ENCODE measurements around the gene GAN.

DNA sequence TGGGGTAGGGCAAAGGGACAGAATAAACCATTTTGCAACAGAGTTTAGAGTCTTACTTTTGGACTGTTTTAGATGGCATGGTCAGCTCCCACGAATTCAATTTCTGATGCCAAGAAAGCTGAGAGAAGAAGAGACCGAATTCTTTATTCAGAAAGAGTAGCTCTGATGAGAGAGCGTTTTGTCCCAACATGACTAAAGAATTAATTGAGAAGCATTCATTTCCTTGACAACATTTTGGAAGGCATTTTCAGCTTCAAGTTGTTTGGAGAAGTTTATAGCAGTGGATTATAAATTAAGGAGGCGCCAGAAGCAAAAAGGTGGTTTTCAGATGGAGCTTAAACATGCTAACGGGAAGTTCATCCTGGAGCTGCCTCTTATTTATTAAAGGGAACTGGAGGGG lies 12.2 kb downstream of the GAN start:
- TF ChIP-seq, protein P1, sequence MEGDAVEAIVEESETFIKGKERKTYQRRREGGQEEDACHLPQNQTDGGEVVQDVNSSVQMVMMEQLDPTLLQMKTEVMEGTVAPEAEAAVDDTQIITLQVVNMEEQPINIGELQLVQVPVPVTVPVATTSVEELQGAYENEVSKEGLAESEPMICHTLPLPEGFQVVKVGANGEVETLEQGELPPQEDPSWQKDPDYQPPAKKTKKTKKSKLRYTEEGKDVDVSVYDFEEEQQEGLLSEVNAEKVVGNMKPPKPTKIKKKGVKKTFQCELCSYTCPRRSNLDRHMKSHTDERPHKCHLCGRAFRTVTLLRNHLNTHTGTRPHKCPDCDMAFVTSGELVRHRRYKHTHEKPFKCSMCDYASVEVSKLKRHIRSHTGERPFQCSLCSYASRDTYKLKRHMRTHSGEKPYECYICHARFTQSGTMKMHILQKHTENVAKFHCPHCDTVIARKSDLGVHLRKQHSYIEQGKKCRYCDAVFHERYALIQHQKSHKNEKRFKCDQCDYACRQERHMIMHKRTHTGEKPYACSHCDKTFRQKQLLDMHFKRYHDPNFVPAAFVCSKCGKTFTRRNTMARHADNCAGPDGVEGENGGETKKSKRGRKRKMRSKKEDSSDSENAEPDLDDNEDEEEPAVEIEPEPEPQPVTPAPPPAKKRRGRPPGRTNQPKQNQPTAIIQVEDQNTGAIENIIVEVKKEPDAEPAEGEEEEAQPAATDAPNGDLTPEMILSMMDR (IDR thresholded peaks at IDR 0.05) = no peak
- TF ChIP-seq POLR2A (IDR thresholded peaks at IDR 0.05) = no peak
